HepG2 (cell line): ENCODE measurements around the gene VPS9D1. TPM values are rescaled to one million over a fixed set of nuclear protein-coding genes. Genes with fewer than 3 reads are reported as not detected.
A peak's percentile ranks its signal among the peaks of the same experiment; 100 is the strongest.

Experiments
- CEBPG ChIP-seq: IDR thresholded peaks from 2 replicates; pipeline ENCODE4 v1.6.1; 2016
- CSRNP1 ChIP-seq: sonication (generic); formaldehyde crosslinking; IDR thresholded peaks from 2 replicates; pipeline ENCODE4 v1.8.1; 2023; ENCODE audit warnings: mild to moderate bottlenecking, missing genetic modification reagents
- ERF ChIP-seq: IDR thresholded peaks from 2 replicates; pipeline ENCODE4 v1.6.1; 2018; ENCODE audit warnings: missing biosample characterization, missing genetic modification reagents
- HMGXB4 ChIP-seq, 2 experiments: sonication (generic) in 1 of 2; formaldehyde crosslinking in 1 of 2; IDR thresholded peaks; 2 replicates each; pipeline versions ENCODE4 v1.4.0 to v1.6.1; 2018 to 2020; ENCODE audit warnings: missing genetic modification reagents in 2 of 2, borderline replicate concordance in 1 of 2, low read depth in 1 of 2, mild to moderate bottlenecking in 1 of 2, missing biosample characterization in 1 of 2
- HOXD1 ChIP-seq: sonication (generic); formaldehyde crosslinking; IDR thresholded peaks from 2 replicates; pipeline ENCODE4 v1.5.0; 2020; ENCODE audit warnings: missing genetic modification reagents
- JUNB ChIP-seq: sonication (generic); formaldehyde crosslinking; IDR thresholded peaks from 2 replicates; pipeline ENCODE4 v1.8.0; 2022; ENCODE audit warnings: missing genetic modification reagents, mild to moderate bottlenecking, borderline replicate concordance
- JUND ChIP-seq: sonication (generic); formaldehyde crosslinking; IDR thresholded peaks from 2 replicates; pipeline ENCODE4 v1.8.0; 2022; ENCODE audit warnings: mild to moderate bottlenecking, missing genetic modification reagents
- KAT2B ChIP-seq: fragments of 150-350 bp; IDR thresholded peaks from 2 replicates; pipeline ENCODE4 v1.6.1; 2014; ENCODE audit warnings: low read depth, low read length, borderline replicate concordance
- MAX ChIP-seq: IDR thresholded peaks from 2 replicates; pipeline ENCODE4 v1.6.1; 2012; ENCODE audit warnings: inconsistent platforms
- MTERF4 ChIP-seq: sonication (generic); formaldehyde crosslinking; IDR thresholded peaks from 2 replicates; pipeline ENCODE4 v1.8.0; 2023; ENCODE audit warnings: mild to moderate bottlenecking, missing genetic modification reagents
- SAFB2 ChIP-seq: sonication (generic); formaldehyde crosslinking; IDR thresholded peaks from 2 replicates; pipeline ENCODE4 v1.5.1; 2020; ENCODE audit warnings: missing genetic modification reagents, low read depth, mild to moderate bottlenecking, borderline replicate concordance
- SMAD9 ChIP-seq: sonication (generic); formaldehyde crosslinking; IDR thresholded peaks from 2 replicates; pipeline ENCODE4 v1.5.1; 2020; ENCODE audit warnings: mild to moderate bottlenecking, missing genetic modification reagents
- TCF7L2 ChIP-seq: IDR thresholded peaks from 2 replicates; pipeline ENCODE4 v1.6.1; 2011; ENCODE audit warnings: mild to moderate bottlenecking, low read depth, low read length, moderate library complexity
- TEAD3 ChIP-seq: optimal IDR thresholded peaks from 2 replicates; pipeline ENCODE3; 2016; ENCODE audit warnings: borderline replicate concordance
- ZBTB14 ChIP-seq: sonication (generic); formaldehyde crosslinking; IDR thresholded peaks from 2 replicates; pipeline ENCODE4 v1.4.0; 2020; ENCODE audit warnings: missing genetic modification reagents
- ZNF3 ChIP-seq: IDR thresholded peaks from 2 replicates; pipeline ENCODE4 v1.7.0; 2017; ENCODE audit warnings: inconsistent platforms
- ZNF34 ChIP-seq: sonication (generic); formaldehyde crosslinking; IDR thresholded peaks from 2 replicates; pipeline ENCODE4 v1.4.0; 2020; ENCODE audit warnings: mild to moderate bottlenecking, missing genetic modification reagents, borderline replicate concordance
- ZNF503 ChIP-seq: sonication (generic); formaldehyde crosslinking; IDR thresholded peaks from 2 replicates; pipeline ENCODE4 v1.4.0; 2020; ENCODE audit warnings: missing genetic modification reagents
- ZNF639 ChIP-seq: conservative IDR thresholded peaks from 2 replicates; pipeline ENCODE4 v1.6.1; 2018; ENCODE audit warnings: missing genetic modification reagents
- ZNF839 ChIP-seq: sonication (generic); formaldehyde crosslinking; IDR thresholded peaks from 2 replicates; pipeline ENCODE4 v1.4.0; 2020; ENCODE audit warnings: missing genetic modification reagents, mild to moderate bottlenecking, borderline replicate concordance
- polyA plus RNA-seq, 8 experiments: library from polyadenylated mRNA; depleted of rRNA in 3 of 8; stranded (reverse) in 7 of 8; unstranded in 1 of 8; fragments of >200 nt; fragmentation: Illumina TruSeq in 4 of 8; extraction: Trizol in 4 of 8; gene quantifications; 2 replicates each; pipeline versions ENCODE4 v1.2.1 to v1.2.3, GENCODE V29; 2011 to 2016; ENCODE audit warnings: low read depth in 4 of 8, missing spikeins in 1 of 8, mixed read lengths in 1 of 8; ENCODE audit not compliant: insufficient read depth in 1 of 8
- total RNA-seq, 5 experiments: library from RNA; depleted of rRNA; stranded (reverse); fragments of >200 nt; fragmentation: Illumina TruSeq; extraction: Trizol; gene quantifications; 2 replicates each; pipeline ENCODE4 v1.2.3, GENCODE V29; 2016; ENCODE audit warnings: low read depth in 1 of 5

Gene VPS9D1
- total and polyA plus RNA-seq, 2 of the 13 experiments (the other 11 are each of a cell fraction or from before 2014, with no cell fraction given) = 10.1 to 13.2 TPM

- peak; percentile 91 for TF ChIP-seq MAX
- TF ChIP-seq ZNF839 (CRISPR knock-in tag) = no peak
- TF ChIP-seq ZNF639 (CRISPR knock-in tag) = no peak
- no peak; the same call in 1 of the 2 replicates for TF ChIP-seq HOXD1 (CRISPR knock-in tag)
- TF ChIP-seq SMAD9 (CRISPR knock-in tag) = no peak
- no peak for TF ChIP-seq KAT2B
- no peak; the same call in 1 of the 2 replicates for TF ChIP-seq CSRNP1
- peak; percentile 90 to 94 for TF ChIP-seq HMGXB4 (CRISPR knock-in tag; IDR thresholded peaks at IDR 0.05; ENCODE audit: borderline replicate concordance in 1 of 2, low read depth in 1 of 2)
- no peak for TF ChIP-seq CEBPG (CRISPR knock-in tag)
- TF ChIP-seq MTERF4 = no peak
- TF ChIP-seq ZBTB14 (CRISPR knock-in tag) = peak; percentile 55; the same call in 1 of the 2 replicates
- peak; percentile 91; the same call in 1 of the 2 replicates for TF ChIP-seq SAFB2 (CRISPR knock-in tag)
- peak; percentile 17 for TF ChIP-seq TEAD3 (CRISPR knock-in tag)
- TF ChIP-seq JUNB (CRISPR knock-in tag) = no peak
- TF ChIP-seq ERF = no peak
- peak; percentile 19 for TF ChIP-seq JUND (CRISPR knock-in tag)
- no peak for TF ChIP-seq ZNF34
- TF ChIP-seq ZNF3 (CRISPR knock-in tag) = no peak
- no peak for TF ChIP-seq TCF7L2
- TF ChIP-seq ZNF503 = no peak
Measured at GRCh38 chr16:89700649-89701424, 19.9 kb downstream of the VPS9D1 start (continued).
